Gastrocnemius medialis (tissue), 4 donors: ENCODE measurements around the gene ITGA5. TPM values are rescaled to one million over a fixed set of nuclear protein-coding genes. Genes with fewer than 3 reads are reported as not detected.
A peak's percentile ranks its signal among the peaks of the same experiment; 100 is the strongest.

Experiments
- ATAC-seq, 2 donors: fragments of 150-250 bp; one replicate each; pipeline ENCODE4 v1.9.1; 2016
- DNase-seq, 2 donors: peaks; one replicate each; pipeline ENCODE4 v3.0.0-alpha.2; 2019
- H3K27ac ChIP-seq, 4 donors: fragments of 200-600 bp; sonication (generic); 1 replicate in 1 of 4; 2 replicates in 3 of 4; pipeline ENCODE4 v1.5.1; 2016 to 2018; ENCODE audit warnings: mild to moderate bottlenecking in 2 of 4, moderate library complexity in 1 of 4
- H3K27me3 ChIP-seq, 3 donors: fragments of 200-600 bp; sonication (generic) in 2 of 3; 1 replicate in 1 of 3; 2 replicates in 2 of 3; pipeline versions ENCODE4 v1.5.1 to v1.6.0; 2016 to 2019; ENCODE audit warnings: mild to moderate bottlenecking in 1 of 3, moderate library complexity in 1 of 3
- H3K36me3 ChIP-seq, 2 donors: fragments of 200-600 bp; sonication (generic) in 1 of 2; one replicate each; pipeline ENCODE4 v1.5.1; 2017 to 2018
- H3K4me1 ChIP-seq, 2 donors: fragments of 200-600 bp; sonication (generic) in 1 of 2; one replicate each; pipeline ENCODE4 v1.5.1; 2016 to 2017; ENCODE audit warnings: mild to moderate bottlenecking in 2 of 2
- H3K4me3 ChIP-seq, 4 donors: fragments of 200-600 bp; sonication (generic) in 3 of 4; 1 replicate in 1 of 4; 2 replicates in 3 of 4; pipeline ENCODE4 v1.5.1; 2016 to 2019; ENCODE audit warnings: mild to moderate bottlenecking in 2 of 4
- H3K9me3 ChIP-seq, 3 donors: fragments of 200-600 bp; sonication (generic) in 2 of 3; 1 replicate in 1 of 3; 2 replicates in 2 of 3; pipeline ENCODE4 v1.5.1; 2016 to 2019
- CTCF ChIP-seq, 5 experiments: fragments of 450-650 bp in 3 of 5; fragments of 200-600 bp in 2 of 5; sonication (generic) in 2 of 5; IDR thresholded peaks in 4 of 5; conservative IDR thresholded peaks in 1 of 5; 1 replicate in 4 of 5; 2 replicates in 1 of 5; pipeline ENCODE4 v1.5.1; 2016 to 2019; ENCODE audit warnings: antibody characterized with exemption in 5 of 5, mild to moderate bottlenecking in 3 of 5, moderate library complexity in 3 of 5
- POLR2A ChIP-seq, 2 donors: fragments of 450-650 bp; IDR thresholded peaks; one replicate each; pipeline ENCODE4 v1.6.1; 2017; ENCODE audit warnings: antibody characterized with exemption in 2 of 2, mild to moderate bottlenecking in 2 of 2, moderate library complexity in 2 of 2
- in situ Hi-C, 4 donors: fragments of 200-750 bp; cut with MboI; loops; one replicate each; pipeline versions ENCODE4 v1.15.0 to v1.8.0; 2017; ENCODE audit warnings: low sequenced_read_pairs in 4 of 4
- intact Hi-C: fragments of 100-400 bp; cut with DNase I; formaldehyde crosslinking; loops from one replicate; pipeline ENCODE4 v1.15.1; 2023; ENCODE audit warnings: low total_unique reads
- total RNA-seq, 4 donors: library from RNA; depleted of rRNA; stranded (reverse); fragments of >200 nt; gene quantifications; one replicate each; pipeline versions ENCODE4 v1.1.0 to v1.2.3, GENCODE V29; 2016

The ITGA5 gene
- total RNA-seq, 4 donors from 2014 or later, result 26.5 to 34.1 (median 30.9) TPM

- peaks cover 30 to 54% of the 10 kb centered on the region in 2 donors for H3K4me1 ChIP-seq
- TF ChIP-seq CTCF (IDR thresholded peaks at IDR 0.05 in 4 of 5, conservative IDR thresholded peaks at IDR 0.05 in 1 of 5), result peak; percentile 98 to 100 (median 100)
- TF ChIP-seq POLR2A (IDR thresholded peaks at IDR 0.05), result no peak
- H3K27ac ChIP-seq, result peak overlapping the region; percentile 72 to 80 (median 78)
- no peaks in the 10 kb centered on the region for H3K36me3 ChIP-seq
- no peaks in the 10 kb centered on the region for H3K27me3 ChIP-seq
- intact Hi-C loops (loop anchor here (1.0 to 10.0 kb wide), 2 partner anchors 9 to 655 kb away; partner anchors contain the start of gene CALCOCO1), in situ Hi-C loops (no loop called here)
- ATAC-seq (peak; percentile 81 to 91), DNase-seq (peak; percentile 86 to 90)
- H3K4me3 ChIP-seq, result peak overlapping the region; percentile 44 to 78 (median 51)
- no peaks in the 10 kb centered on the region for H3K9me3 ChIP-seq
Observed at GRCh38 chr12:54379398-54380201, 39.5 kb downstream of the ITGA5 start.

DNA sequence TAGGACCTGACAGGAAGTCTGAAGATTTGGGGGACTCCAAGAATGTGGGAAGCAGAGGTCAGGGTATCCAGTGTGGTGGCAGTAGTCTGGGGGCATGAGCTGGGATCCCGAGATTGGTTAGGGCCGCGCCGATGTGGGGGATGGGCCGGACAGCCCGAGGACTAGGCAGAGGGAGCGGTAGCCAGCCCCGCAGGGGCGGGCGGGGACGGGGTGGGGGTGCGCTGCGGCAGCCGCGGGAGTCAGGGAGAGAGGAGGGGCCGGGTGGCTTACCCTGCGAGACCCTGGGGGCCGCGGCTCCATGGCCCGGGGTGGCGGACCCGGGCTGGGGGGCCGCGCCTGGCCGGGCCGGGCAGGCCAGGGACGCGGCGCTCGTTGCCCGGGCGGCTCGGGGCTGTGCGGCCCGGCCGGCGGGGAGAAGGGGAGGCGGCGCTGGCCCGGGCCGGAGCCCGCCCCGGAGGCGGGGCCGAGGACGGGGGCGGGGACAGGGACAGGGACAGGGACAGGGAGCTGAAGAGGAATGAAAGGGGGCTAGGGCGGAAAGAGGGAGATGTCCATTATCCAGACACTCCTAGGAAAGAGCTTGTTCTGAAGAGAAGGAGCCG lies 40.2 kb downstream of the ITGA5 start:
- Histone ChIP-seq H3K27me3 (no peaks in the 10 kb centered on the region), H3K4me3 (peak overlapping the region; percentile 44 to 78 (median 51)), H3K36me3 (no peaks in the 10 kb centered on the region), H3K9me3 (no peaks in the 10 kb centered on the region), H3K4me1 (peaks cover 29 to 51% of the 10 kb centered on the region in 2 donors), H3K27ac (peak overlapping the region; percentile 72 to 80 (median 78))
- in situ Hi-C loops, result no loop called here
- DNase-seq, result peak in 1 of 2 donors; percentile 66
- ATAC-seq, result peak; percentile 71 to 84
- TF ChIP-seq CTCF (IDR thresholded peaks at IDR 0.05 in 4 of 5, conservative IDR thresholded peaks at IDR 0.05 in 1 of 5) (no peak), POLR2A (IDR thresholded peaks at IDR 0.05) (peak in 1 of 2 donors; percentile 29)
- intact Hi-C loops, result loop anchor here (1.0 to 10.0 kb wide), 2 partner anchors 9 to 654 kb away; partner anchors contain the start of gene CALCOCO1

- Histone ChIP-seq H3K27ac (peak overlapping the region; percentile 66 to 80 (median 78)), H3K4me1 (peaks cover 29 to 44% of the 10 kb centered on the region in 2 donors), H3K27me3 (no peaks in the 10 kb centered on the region), H3K4me3 (peak overlapping the region in 3 of 4 donors; percentile 44 to 56 (median 46)), H3K9me3 (no peaks in the 10 kb centered on the region), H3K36me3 (no peaks in the 10 kb centered on the region)
- intact Hi-C loops (loop anchor here (10.0 kb wide), 1 partner anchor 653 kb away; the partner anchor contains the start of gene CALCOCO1), in situ Hi-C loops (no loop called here)
- no peak for DNase-seq
- no peak for ATAC-seq
- no peak for TF ChIP-seq POLR2A (IDR thresholded peaks at IDR 0.05)
- no peak for TF ChIP-seq CTCF (IDR thresholded peaks at IDR 0.05 in 4 of 5, conservative IDR thresholded peaks at IDR 0.05 in 1 of 5)
Observed at GRCh38 chr12:54377797-54378515, 41.1 kb downstream of the ITGA5 start.

DNA sequence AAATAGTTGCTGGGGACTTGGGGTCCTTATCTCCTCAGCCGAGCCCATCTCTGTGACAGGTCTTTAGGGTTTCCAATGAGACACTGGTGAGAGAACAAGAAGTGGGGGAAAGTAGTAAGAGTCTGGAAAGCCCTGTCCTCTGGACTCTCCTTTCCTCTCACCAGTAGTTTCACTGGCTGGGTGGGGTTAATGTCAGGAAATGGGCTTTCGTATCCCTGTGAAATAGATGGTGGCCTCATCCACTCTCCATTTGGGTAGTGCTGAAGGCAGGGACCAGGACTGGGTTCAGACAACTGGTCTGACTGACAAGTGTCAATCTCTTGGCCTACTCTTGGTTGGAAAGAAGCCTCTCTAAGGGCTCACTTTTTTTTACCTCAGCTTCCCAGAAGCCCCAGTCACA lies 42.1 kb downstream of the ITGA5 start:
- intact Hi-C loops, result loop anchor here (10.0 kb wide), 1 partner anchor 652 kb away; the partner anchor contains the start of gene CALCOCO1
- H3K9me3 ChIP-seq, result no peaks in the 10 kb centered on the region
- H3K4me3 ChIP-seq, result no peak overlapping the region
- DNase-seq, result no peak
- no peaks in the 10 kb centered on the region for H3K36me3 ChIP-seq
- TF ChIP-seq CTCF (IDR thresholded peaks at IDR 0.05 in 4 of 5, conservative IDR thresholded peaks at IDR 0.05 in 1 of 5), result no peak
- TF ChIP-seq POLR2A (IDR thresholded peaks at IDR 0.05), result no peak
- no peak for ATAC-seq
- in situ Hi-C loops, result no loop called here
- peaks cover 39 to 43% of the 10 kb centered on the region in 2 donors for H3K4me1 ChIP-seq
- H3K27me3 ChIP-seq, result no peaks in the 10 kb centered on the region
- H3K27ac ChIP-seq, result peak overlapping the region; percentile 54 to 60 (median 58)
